HepG2 (cell line): Measurements from ENCODE around the gene IL6ST. TPM values are rescaled to one million over a fixed set of nuclear protein-coding genes. Genes with fewer than 3 reads are reported as not detected.

Experiments used
- ATAC-seq: fragments of 200-7000 bp; cut with Tn5 transposase; 3 replicates; pipeline ENCODE4 v1.9.1; 2020; ENCODE audit warnings: mild to moderate bottlenecking, moderate library complexity
- BruUV-seq: library from RNA; stranded (reverse); fragments of 400-500 nt; replicated peaks from 2 replicates; lab custom pipeline; 2021; lab: Mats Ljungman, UMichigan
- CTCF ChIA-PET: fragments of 300-600 bp; formaldehyde crosslinking; extraction: SDS; loops from one replicate; lab custom pipeline; 2021; ENCODE audit warnings: low total read pairs, inconsistent platforms, low intra/inter-chr PET ratio; lab: Yijun Ruan, JAX
- POLR2A ChIA-PET: fragments of 350-600 bp; sonication (Branson Sonifier 250); formaldehyde crosslinking; loops from one replicate; lab custom pipeline; 2020; ENCODE audit warnings: antibody characterized with exemption, inconsistent platforms; lab: Yijun Ruan, JAX
- DNase-seq: peaks from one replicate; pipeline ENCODE4 v3.0.0-alpha.2; 2015; ENCODE audit warnings: low spot score
- FAIRE-seq: peaks from 3 replicates; lab custom pipeline; 2011; peaks lifted over from hg19 to GRCh38; lab: Jason Lieb, UNC
- H2AFZ ChIP-seq: one replicate; pipeline ENCODE4 v1.6.1; 2011; ENCODE audit warnings: low read length, inconsistent platforms
- H3K27ac ChIP-seq: fragments of 300-600 bp; 3 replicates; pipeline ENCODE4 v1.8.0; 2011; ENCODE audit warnings: mixed run types, mild to moderate bottlenecking, mixed read lengths, low read length, inconsistent platforms; ENCODE audit not compliant: insufficient read depth; ENCODE audit errors: extremely low read length
- H3K27me3 ChIP-seq, 2 experiments: fragments of 200-600 bp in 1 of 2; 2 replicates in 1 of 2; 3 replicates in 1 of 2; pipeline versions ENCODE4 v1.6.0 to v1.8.0; 2011; ENCODE audit warnings: low read length in 2 of 2, mild to moderate bottlenecking in 2 of 2, moderate library complexity in 2 of 2, inconsistent platforms in 1 of 2; ENCODE audit not compliant: insufficient read depth in 2 of 2, control insufficient read depth in 1 of 2
- H3K36me3 ChIP-seq, 2 experiments: fragments of 200-600 bp in 1 of 2; replicated peaks in 1 of 2; 2 replicates in 1 of 2; 3 replicates in 1 of 2; pipeline versions ENCODE4 v1.5.1 to v1.8.0; 2011; ENCODE audit warnings: low read length in 2 of 2, inconsistent platforms in 1 of 2; ENCODE audit not compliant: insufficient read depth in 2 of 2, control insufficient read depth in 1 of 2
- H3K4me1 ChIP-seq: 2 replicates; pipeline ENCODE4 v1.5.1; 2012; ENCODE audit warnings: low read length, inconsistent platforms; ENCODE audit not compliant: insufficient read depth
- H3K4me2 ChIP-seq: 2 replicates; pipeline ENCODE4 v1.6.0; 2011; ENCODE audit warnings: low read depth, low read length, inconsistent platforms
- H3K4me3 ChIP-seq, 3 experiments: fragments of 200-600 bp in 1 of 3; sonication (generic), shearing (Covaris generic) in 1 of 3; replicated peaks in 1 of 3; 2 replicates each; pipeline ENCODE4 v1.5.1; 2011 to 2016; ENCODE audit warnings: low read length in 3 of 3, inconsistent platforms in 2 of 3, low read depth in 2 of 3, mild to moderate bottlenecking in 2 of 3, control low read depth in 1 of 3, mixed read lengths in 1 of 3; ENCODE audit not compliant: insufficient read depth in 1 of 3
- H3K79me2 ChIP-seq: one replicate; pipeline ENCODE4 v1.6.1; 2011; ENCODE audit warnings: low read length, inconsistent platforms; ENCODE audit not compliant: insufficient read depth
- H3K9ac ChIP-seq: 2 replicates; pipeline ENCODE4 v1.6.0; 2011; ENCODE audit warnings: mild to moderate bottlenecking, low read depth, low read length, inconsistent platforms; ENCODE audit not compliant: insufficient read depth
- H3K9me3 ChIP-seq: 2 replicates; pipeline ENCODE4 v1.5.1; 2012; ENCODE audit warnings: mild to moderate bottlenecking, low read length
- H4K20me1 ChIP-seq: 2 replicates; pipeline ENCODE4 v1.6.0; 2011; ENCODE audit warnings: inconsistent platforms, mild to moderate bottlenecking, low read length, moderate library complexity; ENCODE audit not compliant: insufficient read depth
- CHD4 ChIP-seq: fragments of 200-600 bp; sonication (generic); IDR thresholded peaks from 2 replicates; pipeline ENCODE4 v1.7.0; 2017; ENCODE audit warnings: mild to moderate bottlenecking, low read length, borderline replicate concordance
- FOXA3 ChIP-seq: IDR thresholded peaks from 2 replicates; pipeline ENCODE4 v1.6.1; 2016; ENCODE audit warnings: missing genetic modification reagents, missing compliant biosample characterization
- MXD4 ChIP-seq: IDR thresholded peaks from 2 replicates; pipeline ENCODE4 v1.6.1; 2016; ENCODE audit warnings: mild to moderate bottlenecking, missing biosample characterization, missing genetic modification reagents
- NONO ChIP-seq, 2 experiments: fragments of 450-650 bp in 1 of 2; sonication (generic) in 1 of 2; formaldehyde crosslinking in 1 of 2; IDR thresholded peaks in 1 of 2; conservative IDR thresholded peaks in 1 of 2; 2 replicates each; pipeline versions ENCODE4 v1.6.1 to v1.8.0; 2017 to 2022; ENCODE audit warnings: mild to moderate bottlenecking in 1 of 2, missing genetic modification reagents in 1 of 2, moderate library complexity in 1 of 2
- NRL ChIP-seq: sonication (generic); formaldehyde crosslinking; IDR thresholded peaks from 2 replicates; pipeline ENCODE4 v1.5.0; 2020; ENCODE audit warnings: missing genetic modification reagents, mild to moderate bottlenecking, moderate library complexity, borderline replicate concordance
- PAWR ChIP-seq: sonication (generic); formaldehyde crosslinking; IDR thresholded peaks from 2 replicates; pipeline ENCODE4 v1.4.0; 2020; ENCODE audit warnings: missing genetic modification reagents, mild to moderate bottlenecking, borderline replicate concordance
- PITX1 ChIP-seq: sonication (generic); formaldehyde crosslinking; IDR thresholded peaks from 2 replicates; pipeline ENCODE4 v1.5.1; 2020; ENCODE audit warnings: mild to moderate bottlenecking, missing genetic modification reagents
- RELA ChIP-seq: sonication (generic); formaldehyde crosslinking; IDR thresholded peaks from 2 replicates; pipeline ENCODE4 v1.4.0; 2020; ENCODE audit warnings: missing genetic modification reagents
- REPIN1 ChIP-seq: sonication (generic); formaldehyde crosslinking; IDR thresholded peaks from 2 replicates; pipeline ENCODE4 v1.8.0; 2022; ENCODE audit warnings: missing genetic modification reagents, low read depth, mild to moderate bottlenecking, borderline replicate concordance
- SATB2 ChIP-seq: sonication (generic); formaldehyde crosslinking; IDR thresholded peaks from 2 replicates; pipeline ENCODE4 v1.5.0; 2020; ENCODE audit warnings: missing genetic modification reagents
- SMAD3 ChIP-seq: sonication (generic); formaldehyde crosslinking; IDR thresholded peaks from 2 replicates; pipeline ENCODE4 v1.4.0; 2020; ENCODE audit warnings: missing genetic modification reagents
- TOPORS ChIP-seq: sonication (generic); formaldehyde crosslinking; IDR thresholded peaks from 2 replicates; pipeline ENCODE4 v1.8.0; 2023; ENCODE audit warnings: mild to moderate bottlenecking, missing genetic modification reagents
- ZFP90 ChIP-seq: sonication (generic); formaldehyde crosslinking; IDR thresholded peaks from 2 replicates; pipeline ENCODE4 v1.8.0; 2022; ENCODE audit warnings: missing genetic modification reagents, mild to moderate bottlenecking, inconsistent platforms, borderline replicate concordance
- ZNF34 ChIP-seq: sonication (generic); formaldehyde crosslinking; IDR thresholded peaks from 2 replicates; pipeline ENCODE4 v1.4.0; 2020; ENCODE audit warnings: mild to moderate bottlenecking, missing genetic modification reagents, borderline replicate concordance
- ZNF430 ChIP-seq: sonication (generic); formaldehyde crosslinking; IDR thresholded peaks from 2 replicates; pipeline ENCODE4 v1.9.0; 2021; ENCODE audit warnings: mild to moderate bottlenecking, missing genetic modification reagents
- ZNF607 ChIP-seq: sonication (generic); formaldehyde crosslinking; IDR thresholded peaks from 2 replicates; pipeline ENCODE4 v1.5.1; 2020; ENCODE audit warnings: missing genetic modification reagents, mild to moderate bottlenecking, borderline replicate concordance
- ZNF780A ChIP-seq: sonication (generic); formaldehyde crosslinking; IDR thresholded peaks from 2 replicates; pipeline ENCODE4 v1.8.0; 2022; ENCODE audit warnings: mild to moderate bottlenecking, missing genetic modification reagents, moderate library complexity
- ZNF816 ChIP-seq: sonication (generic); formaldehyde crosslinking; IDR thresholded peaks from 2 replicates; pipeline ENCODE4 v1.8.0; 2022; ENCODE audit warnings: missing genetic modification reagents, mild to moderate bottlenecking, borderline replicate concordance
- WGBS: methylation state at CpG from one replicate; pipeline ENCODE4 v1.1.6; 2017; ENCODE audit warnings: low lambda C conversion rate; 5-methylcytosine and 5-hydroxymethylcytosine counted together
- in situ Hi-C: cut with HindIII; loops from 2 replicates; pipeline ENCODE4 v1.10.0; 2017; ENCODE audit warnings: low pct_unique_long_range_greater_than_20kb; ENCODE audit not compliant: extremely low pct_ligation_motif_present
- intact Hi-C: fragments of 100-400 bp; cut with micrococcal nuclease; formaldehyde crosslinking; loops from one replicate; pipeline ENCODE4 v1.10.0; 2022; ENCODE audit not compliant: unreplicated experiment
- polyA plus RNA-seq, 8 experiments: library from polyadenylated mRNA; depleted of rRNA in 3 of 8; stranded (reverse) in 7 of 8; unstranded in 1 of 8; fragments of >200 nt; fragmentation: Illumina TruSeq in 4 of 8; extraction: Trizol in 4 of 8; gene quantifications; 2 replicates each; pipeline versions ENCODE4 v1.2.1 to v1.2.3, GENCODE V29; 2011 to 2016; ENCODE audit warnings: low read depth in 4 of 8, missing spikeins in 1 of 8, mixed read lengths in 1 of 8; ENCODE audit not compliant: insufficient read depth in 1 of 8
- total RNA-seq, 5 experiments: library from RNA; depleted of rRNA; stranded (reverse); fragments of >200 nt; fragmentation: Illumina TruSeq; extraction: Trizol; gene quantifications; 2 replicates each; pipeline ENCODE4 v1.2.3, GENCODE V29; 2016; ENCODE audit warnings: low read depth in 1 of 5
- TF ChIP-seq, protein P1 (sequence below): sonication (generic); formaldehyde crosslinking; IDR thresholded peaks from 2 replicates; pipeline ENCODE4 v1.4.0; 2020; ENCODE audit warnings: missing genetic modification reagents
- TF ChIP-seq, protein P2 (sequence below): sonication (generic); formaldehyde crosslinking; IDR thresholded peaks from 2 replicates; pipeline ENCODE4 v1.5.1; 2020; ENCODE audit warnings: mild to moderate bottlenecking, missing genetic modification reagents, borderline replicate concordance

IL6ST gene
- total and polyA plus RNA-seq, 2 of the 13 experiments (the other 11 are each of a cell fraction or from before 2014, with no cell fraction given): 66.6 to 166 TPM

DNA sequence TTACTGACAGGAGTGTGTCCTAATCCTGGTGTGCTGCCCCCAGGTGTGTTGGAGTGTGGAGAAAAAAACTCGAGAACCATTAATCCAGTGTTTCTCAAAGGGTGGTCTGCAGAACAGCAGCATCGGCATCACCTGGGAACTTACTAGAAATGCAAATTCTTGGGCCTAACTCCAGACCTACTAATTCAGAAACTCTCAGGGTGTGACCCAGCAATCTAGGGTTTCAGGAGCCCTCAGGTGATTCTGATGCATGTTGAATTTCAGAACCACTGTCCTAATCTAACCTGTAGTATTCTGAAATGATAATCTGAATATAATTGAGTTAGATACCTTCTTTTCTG, 30.0 kb upstream of the IL6ST start:
- Histone ChIP-seq H3K4me1 (peaks cover 58% of the 10 kb centered on the region), H4K20me1 (no peaks in the 10 kb centered on the region), H2AFZ (peak overlapping the region; percentile 70), H3K9me3 (no peaks in the 10 kb centered on the region), H3K4me3 (no peak overlapping the region), H3K36me3 (no peaks in the 10 kb centered on the region), H3K79me2 (no peaks in the 10 kb centered on the region), H3K9ac (peak overlapping the region; percentile 63), H3K27me3 (no peaks in the 10 kb centered on the region), H3K27ac (peak overlapping the region; percentile 81), H3K4me2 (peak overlapping the region; percentile 59)
- 72% methylated on average over 2 of the region's 2 CpGs for WGBS
- POLR2A ChIA-PET: interaction anchor here (0.7 to 2.9 kb wide), 13 partner anchors 12 to 101 kb away, joined by 3 to 12 read pairs (median 5); partner anchors contain the start of gene IL6ST
- CTCF ChIA-PET: no interaction called here
- ATAC-seq: no peak
- no peak for DNase-seq
- no peak for FAIRE-seq
- TSS peak; percentile 89 for BruUV-seq
- in situ Hi-C loops: no loop called here
- intact Hi-C loops: loop anchor here (2.0 to 5.0 kb wide), 2 partner anchors 32 to 176 kb away; partner anchors contain the start of gene IL6ST
- TF ChIP-seq ZNF430 (CRISPR knock-in tag): no peak
- no peak for TF ChIP-seq FOXA3 (CRISPR knock-in tag)
- TF ChIP-seq, protein P1, sequence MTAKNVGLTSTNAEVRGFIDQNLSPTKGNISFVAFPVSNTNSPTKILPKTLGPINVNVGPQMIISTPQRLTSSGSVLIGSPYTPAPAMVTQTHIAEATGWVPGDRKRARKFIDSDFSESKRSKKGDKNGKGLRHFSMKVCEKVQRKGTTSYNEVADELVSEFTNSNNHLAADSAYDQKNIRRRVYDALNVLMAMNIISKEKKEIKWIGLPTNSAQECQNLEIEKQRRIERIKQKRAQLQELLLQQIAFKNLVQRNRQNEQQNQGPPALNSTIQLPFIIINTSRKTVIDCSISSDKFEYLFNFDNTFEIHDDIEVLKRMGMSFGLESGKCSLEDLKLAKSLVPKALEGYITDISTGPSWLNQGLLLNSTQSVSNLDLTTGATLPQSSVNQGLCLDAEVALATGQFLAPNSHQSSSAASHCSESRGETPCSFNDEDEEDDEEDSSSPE (CRISPR knock-in tag): 0 out of 2 replicates have a peak, but pooled peaks have one; percentile 5
- no peak for TF ChIP-seq ZFP90 (CRISPR knock-in tag)
- no peak for TF ChIP-seq CHD4
- no peak for TF ChIP-seq NRL (CRISPR knock-in tag)
- TF ChIP-seq PITX1 (CRISPR knock-in tag): no peak
- TF ChIP-seq NONO (IDR thresholded peaks at IDR 0.05): no peak
- TF ChIP-seq NONO (CRISPR knock-in tag; conservative IDR thresholded peaks at IDR 0.05): no peak
- TF ChIP-seq ZNF816: 0 out of 2 replicates have a peak, but pooled peaks have one; percentile 52
- TF ChIP-seq MXD4: no peak
- TF ChIP-seq, protein P2, sequence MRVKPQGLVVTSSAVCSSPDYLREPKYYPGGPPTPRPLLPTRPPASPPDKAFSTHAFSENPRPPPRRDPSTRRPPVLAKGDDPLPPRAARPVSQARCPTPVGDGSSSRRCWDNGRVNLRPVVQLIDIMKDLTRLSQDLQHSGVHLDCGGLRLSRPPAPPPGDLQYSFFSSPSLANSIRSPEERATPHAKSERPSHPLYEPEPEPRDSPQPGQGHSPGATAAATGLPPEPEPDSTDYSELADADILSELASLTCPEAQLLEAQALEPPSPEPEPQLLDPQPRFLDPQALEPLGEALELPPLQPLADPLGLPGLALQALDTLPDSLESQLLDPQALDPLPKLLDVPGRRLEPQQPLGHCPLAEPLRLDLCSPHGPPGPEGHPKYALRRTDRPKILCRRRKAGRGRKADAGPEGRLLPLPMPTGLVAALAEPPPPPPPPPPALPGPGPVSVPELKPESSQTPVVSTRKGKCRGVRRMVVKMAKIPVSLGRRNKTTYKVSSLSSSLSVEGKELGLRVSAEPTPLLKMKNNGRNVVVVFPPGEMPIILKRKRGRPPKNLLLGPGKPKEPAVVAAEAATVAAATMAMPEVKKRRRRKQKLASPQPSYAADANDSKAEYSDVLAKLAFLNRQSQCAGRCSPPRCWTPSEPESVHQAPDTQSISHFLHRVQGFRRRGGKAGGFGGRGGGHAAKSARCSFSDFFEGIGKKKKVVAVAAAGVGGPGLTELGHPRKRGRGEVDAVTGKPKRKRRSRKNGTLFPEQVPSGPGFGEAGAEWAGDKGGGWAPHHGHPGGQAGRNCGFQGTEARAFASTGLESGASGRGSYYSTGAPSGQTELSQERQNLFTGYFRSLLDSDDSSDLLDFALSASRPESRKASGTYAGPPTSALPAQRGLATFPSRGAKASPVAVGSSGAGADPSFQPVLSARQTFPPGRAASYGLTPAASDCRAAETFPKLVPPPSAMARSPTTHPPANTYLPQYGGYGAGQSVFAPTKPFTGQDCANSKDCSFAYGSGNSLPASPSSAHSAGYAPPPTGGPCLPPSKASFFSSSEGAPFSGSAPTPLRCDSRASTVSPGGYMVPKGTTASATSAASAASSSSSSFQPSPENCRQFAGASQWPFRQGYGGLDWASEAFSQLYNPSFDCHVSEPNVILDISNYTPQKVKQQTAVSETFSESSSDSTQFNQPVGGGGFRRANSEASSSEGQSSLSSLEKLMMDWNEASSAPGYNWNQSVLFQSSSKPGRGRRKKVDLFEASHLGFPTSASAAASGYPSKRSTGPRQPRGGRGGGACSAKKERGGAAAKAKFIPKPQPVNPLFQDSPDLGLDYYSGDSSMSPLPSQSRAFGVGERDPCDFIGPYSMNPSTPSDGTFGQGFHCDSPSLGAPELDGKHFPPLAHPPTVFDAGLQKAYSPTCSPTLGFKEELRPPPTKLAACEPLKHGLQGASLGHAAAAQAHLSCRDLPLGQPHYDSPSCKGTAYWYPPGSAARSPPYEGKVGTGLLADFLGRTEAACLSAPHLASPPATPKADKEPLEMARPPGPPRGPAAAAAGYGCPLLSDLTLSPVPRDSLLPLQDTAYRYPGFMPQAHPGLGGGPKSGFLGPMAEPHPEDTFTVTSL (CRISPR knock-in tag): 0 out of 2 replicates have a peak, but pooled peaks have one; percentile 5
- TF ChIP-seq REPIN1 (CRISPR knock-in tag): no peak
- TF ChIP-seq PAWR (CRISPR knock-in tag): no peak
- TF ChIP-seq ZNF34 (CRISPR knock-in tag): no peak
- no peak for TF ChIP-seq TOPORS (CRISPR knock-in tag)
- no peak for TF ChIP-seq SMAD3 (CRISPR knock-in tag)
- TF ChIP-seq SATB2 (CRISPR knock-in tag): no peak
- TF ChIP-seq RELA (CRISPR knock-in tag): no peak
- TF ChIP-seq ZNF780A (CRISPR knock-in tag): no peak
- TF ChIP-seq ZNF607: no peak
